NCI-H146 treated with DMSO at 0.1 percent for 48 hours (cell line): ENCODE data around the gene SP9.

Source experiments
- DNase-seq: peaks from one replicate; lab custom pipeline; 2025; ENCODE audit not compliant: unreplicated experiment; lab: John Stamatoyannopoulos, UW

The SP9 gene

GRCh38 chr2:174333372-174334277 is 1.1 kb upstream of the SP9 start:
- no peak for DNase-seq

- no peak for DNase-seq
Observed at GRCh38 chr2:174334278-174334715, 457 bp upstream of the SP9 start.

- DNase-seq = no peak
Observed at GRCh38 chr2:174335254-174335987, 667 bp downstream of the SP9 start.

GRCh38 chr2:174335988-174336500 is 1.3 kb downstream of the SP9 start:
- DNase-seq = no peak

GRCh38 chr2:174336501-174337336 is 2.0 kb downstream of the SP9 start:
- DNase-seq = peak; percentile 55

- no peak for DNase-seq
Observed at GRCh38 chr2:174337337-174338146, 2.8 kb downstream of the SP9 start.

GRCh38 chr2:174338147-174338605 is 3.4 kb downstream of the SP9 start:
- no peak for DNase-seq

GRCh38 chr2:174338671-174339560 is 4.2 kb downstream of the SP9 start:
- DNase-seq = no peak

GRCh38 chr2:174339561-174340399 is 5.0 kb downstream of the SP9 start:
- DNase-seq = no peak

- DNase-seq = no peak
Observed at GRCh38 chr2:174340400-174341292, 5.9 kb downstream of the SP9 start.

GRCh38 chr2:174341293-174341994 is 6.7 kb downstream of the SP9 start:
- peak; percentile 7 for DNase-seq

- no peak for DNase-seq
Observed at GRCh38 chr2:174341995-174342685, 7.4 kb downstream of the SP9 start.

GRCh38 chr2:174342686-174343342 is 8.1 kb downstream of the SP9 start:
- no peak for DNase-seq

GRCh38 chr2:174343343-174343622 is 8.5 kb downstream of the SP9 start:
- no peak for DNase-seq

- no peak for DNase-seq
Observed at GRCh38 chr2:174343623-174344455, 9.1 kb downstream of the SP9 start.
